BE2C (cell line): ENCODE measurements around the gene IFT52.

Source experiments
- DNase-seq: peaks from one replicate; pipeline ENCODE4 v3.0.0-alpha.2; 2020
- H3K27me3 ChIP-seq: fragments of 250-450 bp; sonication (Bioruptor Pico); 2 replicates; pipeline ENCODE4 v1.5.1; 2020; ENCODE audit warnings: mild to moderate bottlenecking
- H3K36me3 ChIP-seq: fragments of 250-450 bp; sonication (Bioruptor Pico); 2 replicates; pipeline ENCODE4 v1.5.1; 2020; ENCODE audit warnings: mild to moderate bottlenecking
- H3K4me1 ChIP-seq: fragments of 250-450 bp; sonication (Bioruptor Pico); 2 replicates; pipeline ENCODE4 v1.5.1; 2020
- H3K4me3 ChIP-seq: 2 replicates; pipeline ENCODE4 v1.5.1; 2011; ENCODE audit warnings: low read depth, low read length
- H3K9me3 ChIP-seq: fragments of 250-450 bp; sonication (Bioruptor Pico); 2 replicates; pipeline ENCODE4 v1.5.1; 2020
- TF ChIP-seq, protein P1 (sequence below): IDR thresholded peaks from 2 replicates; pipeline ENCODE4 v1.5.1; 2012; ENCODE audit warnings: mild to moderate bottlenecking, low read depth, low read length

IFT52 gene

DNA sequence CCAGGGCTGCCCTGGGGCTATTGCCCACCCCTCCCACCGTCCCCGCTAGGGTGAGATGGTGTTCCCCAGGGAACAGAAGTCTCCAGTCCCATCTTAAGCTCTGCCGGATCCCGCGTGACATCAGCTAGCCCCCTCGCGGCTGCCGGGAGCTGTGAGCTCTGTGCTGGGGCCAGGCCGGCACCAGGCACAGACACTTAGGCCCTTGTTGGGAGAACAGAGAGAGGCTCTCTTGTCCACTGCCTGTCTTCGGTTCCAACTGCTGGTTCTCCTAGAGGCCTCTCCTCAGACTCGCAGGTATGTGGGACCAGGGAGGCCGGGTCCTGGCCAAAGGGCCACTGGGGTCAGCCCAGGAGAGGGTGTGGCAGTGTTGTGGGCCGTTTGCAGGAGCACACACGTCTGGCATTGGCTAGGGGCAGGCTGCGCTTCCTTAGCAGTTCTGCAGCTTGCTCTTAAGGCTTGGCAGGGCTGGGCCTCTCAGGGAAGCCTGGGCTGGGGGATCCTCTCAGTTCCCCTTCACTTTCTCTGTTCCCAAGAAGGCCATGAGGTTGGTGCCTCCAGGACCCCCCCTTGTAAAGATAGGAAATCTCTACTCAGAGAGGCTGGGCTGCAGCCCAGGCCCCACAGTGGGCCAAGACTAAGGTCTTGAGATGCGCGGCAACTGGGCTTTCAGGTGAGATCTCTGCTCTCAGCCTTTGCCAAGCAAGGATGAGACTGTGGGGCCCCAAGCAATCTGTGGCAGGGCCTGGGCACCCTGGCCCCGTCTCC lies 25.6 kb upstream of the IFT52 start:
- no peaks in the 10 kb centered on the region for H3K36me3 ChIP-seq
- no peak overlapping the region for H3K4me3 ChIP-seq
- TF ChIP-seq, protein P1, sequence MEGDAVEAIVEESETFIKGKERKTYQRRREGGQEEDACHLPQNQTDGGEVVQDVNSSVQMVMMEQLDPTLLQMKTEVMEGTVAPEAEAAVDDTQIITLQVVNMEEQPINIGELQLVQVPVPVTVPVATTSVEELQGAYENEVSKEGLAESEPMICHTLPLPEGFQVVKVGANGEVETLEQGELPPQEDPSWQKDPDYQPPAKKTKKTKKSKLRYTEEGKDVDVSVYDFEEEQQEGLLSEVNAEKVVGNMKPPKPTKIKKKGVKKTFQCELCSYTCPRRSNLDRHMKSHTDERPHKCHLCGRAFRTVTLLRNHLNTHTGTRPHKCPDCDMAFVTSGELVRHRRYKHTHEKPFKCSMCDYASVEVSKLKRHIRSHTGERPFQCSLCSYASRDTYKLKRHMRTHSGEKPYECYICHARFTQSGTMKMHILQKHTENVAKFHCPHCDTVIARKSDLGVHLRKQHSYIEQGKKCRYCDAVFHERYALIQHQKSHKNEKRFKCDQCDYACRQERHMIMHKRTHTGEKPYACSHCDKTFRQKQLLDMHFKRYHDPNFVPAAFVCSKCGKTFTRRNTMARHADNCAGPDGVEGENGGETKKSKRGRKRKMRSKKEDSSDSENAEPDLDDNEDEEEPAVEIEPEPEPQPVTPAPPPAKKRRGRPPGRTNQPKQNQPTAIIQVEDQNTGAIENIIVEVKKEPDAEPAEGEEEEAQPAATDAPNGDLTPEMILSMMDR, result no peak; the same call in 1 of the 2 replicates
- no peaks in the 10 kb centered on the region for H3K27me3 ChIP-seq
- H3K4me1 ChIP-seq, result no peaks in the 10 kb centered on the region
- peak; percentile 39 for DNase-seq
- no peaks in the 10 kb centered on the region for H3K9me3 ChIP-seq

DNA sequence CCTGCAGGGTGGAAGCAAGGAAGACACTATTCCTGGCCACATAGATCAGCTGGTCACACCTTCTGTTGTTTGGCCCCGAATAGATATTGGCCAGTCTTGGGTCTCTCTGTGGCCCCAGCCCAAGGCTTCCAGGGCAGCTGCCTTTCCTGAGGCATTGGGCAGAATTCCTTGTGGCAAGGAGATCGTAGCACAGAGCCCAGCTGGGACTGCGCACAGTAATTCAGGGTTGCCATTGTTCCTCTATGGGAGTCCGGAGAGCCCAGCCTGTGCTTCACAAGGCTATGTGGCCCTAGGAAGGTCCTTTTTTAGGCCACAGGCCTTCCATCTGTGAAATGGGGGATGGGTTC lies 25.0 kb upstream of the IFT52 start:
- TF ChIP-seq, protein P1, result no peak
- H3K4me1 ChIP-seq, result no peaks in the 10 kb centered on the region

DNA sequence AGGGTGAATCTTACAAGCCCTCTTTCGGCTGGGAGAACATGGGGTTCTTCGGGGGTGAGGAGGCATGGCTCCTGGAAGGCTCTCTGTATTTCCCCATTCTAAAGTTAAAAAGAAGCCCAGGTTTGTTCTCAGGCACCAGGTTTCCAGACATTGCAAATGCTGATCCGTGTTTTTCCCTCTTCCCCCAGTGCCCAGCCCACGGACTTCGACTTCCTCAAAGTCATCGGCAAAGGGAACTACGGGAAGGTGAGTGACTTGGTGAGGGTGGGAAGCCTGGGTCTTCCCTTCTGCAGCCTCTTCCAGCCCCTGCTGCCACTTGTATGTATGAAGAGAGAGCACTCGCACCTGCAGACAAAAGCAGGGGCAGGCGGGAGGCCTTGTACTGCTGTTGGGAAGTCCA lies 23.3 kb upstream of the IFT52 start:
- TF ChIP-seq, protein P1, result no peak
- Histone ChIP-seq H3K4me3 (no peak overlapping the region), H3K4me1 (no peaks in the 10 kb centered on the region), H3K27me3 (no peaks in the 10 kb centered on the region), H3K9me3 (no peaks in the 10 kb centered on the region), H3K36me3 (no peaks in the 10 kb centered on the region)
- DNase-seq, result no peak

More for the DNA sequence above, 25.0 kb upstream of the IFT52 start:
- no peak for DNase-seq
- Histone ChIP-seq H3K9me3 (no peaks in the 10 kb centered on the region), H3K4me3 (no peak overlapping the region), H3K36me3 (no peaks in the 10 kb centered on the region), H3K27me3 (no peaks in the 10 kb centered on the region)

DNA sequence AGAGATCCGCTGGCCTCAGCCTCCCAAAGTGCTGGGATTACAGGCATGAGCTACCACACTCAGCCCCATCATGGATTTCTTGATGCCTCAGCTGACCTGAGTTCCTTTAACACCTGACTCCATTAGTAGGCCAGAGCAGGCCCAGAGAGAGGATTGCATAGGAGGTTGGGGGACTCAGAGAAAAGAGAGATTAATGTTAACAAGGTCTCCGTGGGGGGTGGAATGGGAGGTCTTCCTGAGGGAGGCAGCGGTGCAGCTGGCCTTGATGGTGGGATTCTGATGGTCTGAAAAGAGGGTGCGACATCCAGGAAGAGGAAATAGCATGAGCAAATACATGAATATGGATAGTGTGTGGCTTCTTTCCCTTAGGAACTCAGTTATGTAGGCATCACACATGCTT lies 22.0 kb upstream of the IFT52 start:
- H3K9me3 ChIP-seq, result no peaks in the 10 kb centered on the region
- no peaks in the 10 kb centered on the region for H3K36me3 ChIP-seq
- H3K4me1 ChIP-seq, result no peaks in the 10 kb centered on the region
- H3K4me3 ChIP-seq, result no peak overlapping the region
- no peaks in the 10 kb centered on the region for H3K27me3 ChIP-seq
- TF ChIP-seq, protein P1, result no peak
- DNase-seq, result no peak

DNA sequence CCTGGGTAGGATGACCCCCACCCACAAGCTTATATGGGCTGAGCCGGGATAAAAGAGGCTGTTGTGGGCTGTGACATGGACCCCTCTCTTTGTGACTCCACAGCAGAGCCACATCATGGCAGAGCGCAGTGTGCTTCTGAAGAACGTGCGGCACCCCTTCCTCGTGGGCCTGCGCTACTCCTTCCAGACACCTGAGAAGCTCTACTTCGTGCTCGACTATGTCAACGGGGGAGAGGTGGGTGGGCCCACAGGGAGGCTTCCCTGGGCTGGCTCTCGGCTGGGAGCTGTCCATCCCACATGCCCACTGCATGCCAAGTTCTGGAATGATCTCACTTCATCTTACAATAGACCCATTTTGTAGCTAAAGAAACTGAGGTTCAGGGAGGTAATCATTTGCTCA lies 21.5 kb upstream of the IFT52 start:
- Histone ChIP-seq H3K4me1 (no peaks in the 10 kb centered on the region), H3K36me3 (no peaks in the 10 kb centered on the region), H3K27me3 (no peaks in the 10 kb centered on the region), H3K4me3 (no peak overlapping the region), H3K9me3 (no peaks in the 10 kb centered on the region)
- TF ChIP-seq, protein P1, result no peak
- DNase-seq, result no peak

DNA sequence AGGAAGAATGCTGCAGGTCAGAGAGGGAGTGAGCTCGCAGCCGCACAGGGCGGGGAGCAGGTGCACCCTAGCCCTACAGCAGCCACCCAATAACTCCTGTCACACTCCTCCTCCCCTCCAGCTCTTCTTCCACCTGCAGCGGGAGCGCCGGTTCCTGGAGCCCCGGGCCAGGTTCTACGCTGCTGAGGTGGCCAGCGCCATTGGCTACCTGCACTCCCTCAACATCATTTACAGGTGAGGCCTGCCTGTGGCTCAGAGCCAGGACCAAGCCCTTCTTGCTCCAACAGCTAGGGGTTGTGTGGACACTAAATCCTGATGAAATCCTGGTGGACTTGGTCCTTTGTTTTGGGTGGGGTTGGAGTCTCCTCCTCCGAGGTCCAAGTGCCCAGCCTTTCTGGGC lies 20.2 kb upstream of the IFT52 start:
- Histone ChIP-seq H3K4me3 (no peak overlapping the region), H3K27me3 (no peaks in the 10 kb centered on the region), H3K9me3 (no peaks in the 10 kb centered on the region), H3K36me3 (no peaks in the 10 kb centered on the region), H3K4me1 (no peaks in the 10 kb centered on the region)
- no peak for DNase-seq
- TF ChIP-seq, protein P1, result no peak
